Panc1 (cell line): ENCODE results near the gene NPPA. TPM values are rescaled to one million over a fixed set of nuclear protein-coding genes. Genes with fewer than 3 reads are reported as not detected.

ENCODE experiments used
- ATAC-seq: fragments of 200-7000 bp; cut with Tn5 transposase; 2 replicates; pipeline ENCODE4 v1.9.1; 2020; ENCODE audit warnings: mild to moderate bottlenecking, moderate library complexity
- BruUV-seq: library from RNA; stranded (reverse); fragments of 400-500 nt; replicated peaks from 2 replicates; lab custom pipeline; 2021; lab: Mats Ljungman, UMichigan
- CTCF ChIA-PET: fragments of 300-600 bp; sonication (Branson Sonifier 250); formaldehyde crosslinking; loops from one replicate; lab custom pipeline; 2022; ENCODE audit warnings: antibody characterized with exemption; lab: Charles Lee
- POLR2A ChIA-PET: fragments of 300-600 bp; sonication (Branson Sonifier 250); formaldehyde crosslinking; loops from one replicate; lab custom pipeline; 2022; ENCODE audit warnings: antibody characterized with exemption; lab: Charles Lee
- DNase-seq: peaks from one replicate; pipeline ENCODE4 v3.0.0-alpha.2; 2010; ENCODE audit warnings: low read depth, low spot score
- H3K27ac ChIP-seq: 2 replicates; pipeline ENCODE4 v1.5.1; 2011; ENCODE audit warnings: mild to moderate bottlenecking, low read length, inconsistent platforms
- H3K27me3 ChIP-seq: fragments of 200-500 bp; sonication (Bioruptor generic); 2 replicates; pipeline ENCODE4 v1.6.0; 2014; ENCODE audit warnings: low read length, inconsistent platforms; ENCODE audit not compliant: control insufficient read depth, insufficient read depth
- H3K36me3 ChIP-seq: fragments of 200-500 bp; sonication (Bioruptor generic); 2 replicates; pipeline ENCODE4 v1.5.1; 2014; ENCODE audit warnings: inconsistent platforms, mild to moderate bottlenecking, low read length, moderate library complexity; ENCODE audit not compliant: control insufficient read depth, insufficient read depth
- H3K4me1 ChIP-seq: 2 replicates; pipeline ENCODE4 v1.5.1; 2011; ENCODE audit warnings: inconsistent platforms, mild to moderate bottlenecking, low read length, moderate library complexity; ENCODE audit not compliant: control insufficient read depth, insufficient read depth
- H3K4me3 ChIP-seq, 2 experiments: 2 replicates each; pipeline ENCODE4 v1.5.1; 2011 to 2012; ENCODE audit warnings: low read depth in 2 of 2, low read length in 2 of 2, mild to moderate bottlenecking in 2 of 2, inconsistent platforms in 1 of 2, moderate library complexity in 1 of 2
- H3K9me3 ChIP-seq: fragments of 200-500 bp; sonication (Bioruptor generic); 2 replicates; pipeline ENCODE4 v1.5.1; 2014; ENCODE audit warnings: low read depth, mild to moderate bottlenecking, inconsistent platforms, low read length, moderate library complexity; ENCODE audit not compliant: control insufficient read depth, insufficient read depth
- POLR2AphosphoS5 ChIP-seq: IDR thresholded peaks from 2 replicates; pipeline ENCODE4 v1.6.1; 2012; ENCODE audit warnings: mild to moderate bottlenecking, low read depth, low read length, moderate library complexity
- REST ChIP-seq, 2 experiments: IDR thresholded peaks; 2 replicates each; pipeline ENCODE4 v1.6.1; 2011 to 2012; ENCODE audit warnings: low read depth in 2 of 2, control low read depth in 1 of 2, low read length in 1 of 2, mild to moderate bottlenecking in 1 of 2, moderate library complexity in 1 of 2; ENCODE audit not compliant: insufficient read depth in 1 of 2
- SIN3A ChIP-seq: IDR thresholded peaks from 2 replicates; pipeline ENCODE4 v1.6.1; 2012; ENCODE audit warnings: low read depth, mild to moderate bottlenecking, low read length, moderate library complexity, borderline replicate concordance; ENCODE audit not compliant: insufficient read depth
- TCF7L2 ChIP-seq: IDR thresholded peaks from 2 replicates; pipeline ENCODE4 v1.6.1; 2011; ENCODE audit warnings: mild to moderate bottlenecking, low read depth, low read length, inconsistent platforms
- in situ Hi-C: cut with HindIII; loops from 2 replicates; pipeline ENCODE4 v1.10.0; 2016; ENCODE audit warnings: low sequenced_read_pairs, low pct_unique_long_range_greater_than_20kb
- intact Hi-C: fragments of 100-400 bp; cut with micrococcal nuclease; formaldehyde crosslinking; loops from one replicate; pipeline ENCODE4 v1.10.0; 2022; ENCODE audit not compliant: unreplicated experiment
- total RNA-seq: library from RNA; stranded (reverse); gene quantifications from one replicate; pipeline ENCODE4 v1.2.1, GENCODE V29; 2021; ENCODE audit not compliant: unreplicated experiment

Gene NPPA
- total RNA-seq, 1 experiment from 2014 or later, result not detected

- Histone ChIP-seq H3K36me3 (peaks cover 3% of the 10 kb centered on the region), H3K4me1 (peaks cover 41% of the 10 kb centered on the region), H3K27me3 (no peaks in the 10 kb centered on the region), H3K4me3 (no peak overlapping the region), H3K9me3 (no peaks in the 10 kb centered on the region), H3K27ac (peak overlapping the region; percentile 63)
- TF ChIP-seq POLR2AphosphoS5, result no peak
- TF ChIP-seq SIN3A, result no peak
- no peak for TF ChIP-seq TCF7L2
- TF ChIP-seq REST (IDR thresholded peaks at IDR 0.05; ENCODE audit: insufficient read depth in 1 of 2, low read depth in 2 of 2, low read length in 1 of 2), result no peak
- no TSS peak for BruUV-seq
- in situ Hi-C loops, result no loop called here
- DNase-seq, result no peak
- CTCF ChIA-PET, result interaction anchor here (0.9 kb wide), 1 partner anchor 18 kb away, joined by 3 read pairs; no protein-coding TSS in a partner anchor
- ATAC-seq, result no peak
- intact Hi-C loops, result no loop called here
- POLR2A ChIA-PET, result no interaction called here
Measured at GRCh38 chr1:11802973-11803885, 44.4 kb downstream of the NPPA start.

GRCh38 chr1:11802616-11802972 is 45.0 kb downstream of the NPPA start:
- ATAC-seq (no peak), DNase-seq (no peak)
- in situ Hi-C loops, result no loop called here
- BruUV-seq, result no TSS peak
- Histone ChIP-seq H3K27me3 (no peaks in the 10 kb centered on the region), H3K4me3 (0 out of 4 replicates have a peak overlapping the region, but pooled peaks of 1 of the 2 experiments have one; percentile 6), H3K4me1 (peaks cover 36% of the 10 kb centered on the region), H3K9me3 (no peaks in the 10 kb centered on the region), H3K27ac (peak overlapping the region; percentile 55), H3K36me3 (no peaks in the 10 kb centered on the region; the same call in none of the 2 replicates)
- no peak for TF ChIP-seq SIN3A
- TF ChIP-seq POLR2AphosphoS5, result no peak
- TF ChIP-seq TCF7L2, result no peak
- no peak for TF ChIP-seq REST (IDR thresholded peaks at IDR 0.05; ENCODE audit: insufficient read depth in 1 of 2, low read depth in 2 of 2, low read length in 1 of 2)
- POLR2A ChIA-PET, result no interaction called here
- CTCF ChIA-PET, result interaction anchor here (0.7 kb wide), 1 partner anchor 18 kb away, joined by 3 read pairs; no protein-coding TSS in a partner anchor
- intact Hi-C loops, result no loop called here
